ENCODE data around the gene LMO2.

The LMO2 gene

GRCh38 chr11:33863418-33864172, 28.3 kb downstream of the LMO2 start:
- TF ChIP-seq ZNF8 (CRISPR knock-in tag; IDR thresholded peaks at IDR 0.05) = no peak
- no peak for TF ChIP-seq POU6F1 (CRISPR knock-in tag; IDR thresholded peaks at IDR 0.05; ENCODE audit: borderline replicate concordance, low read depth)
- TF ChIP-seq OSR1 (CRISPR knock-in tag; IDR thresholded peaks at IDR 0.05) = no peak
- TF ChIP-seq PPARA (CRISPR knock-in tag; IDR thresholded peaks at IDR 0.05; ENCODE audit: borderline replicate concordance) = no peak
- TF ChIP-seq GLIS3 (CRISPR knock-in tag; IDR thresholded peaks at IDR 0.05) = no peak
- TF ChIP-seq RARB (CRISPR knock-in tag; IDR thresholded peaks at IDR 0.05) = no peak
- no peak for TF ChIP-seq BACH2 (CRISPR knock-in tag; IDR thresholded peaks at IDR 0.05; ENCODE audit: borderline replicate concordance)
- no peak for TF ChIP-seq CREB5 (CRISPR knock-in tag; IDR thresholded peaks at IDR 0.05; ENCODE audit: low read depth)
- no peak for TF ChIP-seq PATZ1 (CRISPR knock-in tag; IDR thresholded peaks at IDR 0.05; ENCODE audit: borderline replicate concordance)
- TF ChIP-seq CSRNP3 (CRISPR knock-in tag; IDR thresholded peaks at IDR 0.05) = no peak
- no peak for TF ChIP-seq ZNF70 (CRISPR knock-in tag; IDR thresholded peaks at IDR 0.05)
- TF ChIP-seq ESRRG (CRISPR knock-in tag; IDR thresholded peaks at IDR 0.05) = no peak
- no peak for ATAC-seq

- no peak for TF ChIP-seq TOX (CRISPR knock-in tag; IDR thresholded peaks at IDR 0.05; ENCODE audit: borderline replicate concordance)
- TF ChIP-seq ESRRG (CRISPR knock-in tag; IDR thresholded peaks at IDR 0.05) = no peak
- no peak for TF ChIP-seq RARB (CRISPR knock-in tag; IDR thresholded peaks at IDR 0.05)
- TF ChIP-seq TSHZ2 (CRISPR knock-in tag; IDR thresholded peaks at IDR 0.05) = no peak
- TF ChIP-seq ZFP3 (CRISPR knock-in tag; IDR thresholded peaks at IDR 0.05) = no peak
- no peak for TF ChIP-seq ZNF8 (CRISPR knock-in tag; IDR thresholded peaks at IDR 0.05)
- no peak for TF ChIP-seq SNAI2 (CRISPR knock-in tag; IDR thresholded peaks at IDR 0.05)
- no peak for TF ChIP-seq ZNF70 (CRISPR knock-in tag; IDR thresholded peaks at IDR 0.05)
- TF ChIP-seq PPARA (CRISPR knock-in tag; IDR thresholded peaks at IDR 0.05; ENCODE audit: borderline replicate concordance) = no peak
- no peak for TF ChIP-seq CSRNP3 (CRISPR knock-in tag; IDR thresholded peaks at IDR 0.05)
- ATAC-seq = no peak
Observed at GRCh38 chr11:33861941-33862589, 29.8 kb downstream of the LMO2 start.

- ATAC-seq = no peak
- TF ChIP-seq BACH2 (CRISPR knock-in tag; IDR thresholded peaks at IDR 0.05; ENCODE audit: borderline replicate concordance) = no peak
Observed at GRCh38 chr11:33861386-33861785, 30.5 kb downstream of the LMO2 start.
